Nephron (organoid): ENCODE results near the gene TTLL11.

Source experiments
- H3K27ac Mint-ChIP-seq, 3 experiments: 2 replicates each; pipeline ENCODE4 v1.8.0; 2020; ENCODE audit warnings: mixed read lengths in 3 of 3, mild to moderate bottlenecking in 2 of 3, moderate library complexity in 1 of 3
- H3K27me3 Mint-ChIP-seq: 2 replicates; pipeline ENCODE4 v1.8.0; 2021; ENCODE audit warnings: low read depth, mild to moderate bottlenecking, moderate library complexity, mixed read lengths
- H3K36me3 Mint-ChIP-seq: 2 replicates; pipeline ENCODE4 v1.8.0; 2020; ENCODE audit warnings: low read depth, mixed read lengths
- H3K4me1 Mint-ChIP-seq: 2 replicates; pipeline ENCODE4 v1.8.0; 2020; ENCODE audit warnings: mixed read lengths
- H3K4me3 Mint-ChIP-seq, 3 experiments: 2 replicates each; pipeline ENCODE4 v1.8.0; 2020; ENCODE audit warnings: mild to moderate bottlenecking in 3 of 3, mixed read lengths in 3 of 3, moderate library complexity in 2 of 3
- H3K9me3 Mint-ChIP-seq: 2 replicates; pipeline ENCODE4 v1.8.0; 2020; ENCODE audit warnings: mixed read lengths
- TF ChIP-seq, protein P1 (sequence below), 3 experiments: fragments of 200-600 bp; sonication (generic); IDR thresholded peaks; one replicate each; pipeline ENCODE4 v1.5.0; 2021; ENCODE audit warnings: antibody characterized with exemption in 3 of 3; ENCODE audit not compliant: unreplicated experiment in 3 of 3

TTLL11 gene

DNA sequence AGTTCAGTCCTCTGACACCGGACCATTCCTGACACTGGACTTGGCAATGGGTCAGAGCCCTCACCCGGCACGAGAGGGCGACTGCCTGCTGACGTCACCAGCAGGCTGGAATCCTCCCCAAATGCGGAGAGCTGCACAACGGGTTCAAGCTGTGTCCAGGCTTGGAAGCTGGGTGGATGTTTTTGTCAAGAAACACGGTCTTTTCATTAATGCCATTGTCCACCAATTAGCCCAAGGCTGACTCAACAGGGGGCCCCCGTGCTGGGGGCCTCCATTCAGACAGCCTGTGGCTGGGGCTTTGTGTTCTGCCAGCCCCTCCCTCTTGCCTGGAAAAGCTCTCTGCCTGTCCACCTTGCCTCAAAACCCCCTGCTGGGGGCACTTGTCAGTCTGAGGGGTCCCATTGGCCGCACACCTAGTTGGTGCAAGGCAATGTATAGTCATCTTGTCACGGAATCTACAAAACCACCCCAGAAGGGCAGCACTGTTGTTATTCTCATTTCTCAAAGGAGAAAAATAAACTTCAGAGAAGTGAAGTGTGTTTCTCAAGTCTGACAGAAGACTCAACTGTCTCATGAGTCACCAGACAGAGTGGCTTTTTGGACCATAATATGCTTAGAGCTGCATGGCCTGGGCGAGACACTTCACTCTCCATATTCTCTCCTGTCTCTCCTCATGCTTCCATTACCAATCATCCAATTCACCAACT lies 41.9 kb upstream of the TTLL11 start:
- H3K9me3 Mint-ChIP-seq = no peaks in the 10 kb centered on the region
- TF ChIP-seq, protein P1, sequence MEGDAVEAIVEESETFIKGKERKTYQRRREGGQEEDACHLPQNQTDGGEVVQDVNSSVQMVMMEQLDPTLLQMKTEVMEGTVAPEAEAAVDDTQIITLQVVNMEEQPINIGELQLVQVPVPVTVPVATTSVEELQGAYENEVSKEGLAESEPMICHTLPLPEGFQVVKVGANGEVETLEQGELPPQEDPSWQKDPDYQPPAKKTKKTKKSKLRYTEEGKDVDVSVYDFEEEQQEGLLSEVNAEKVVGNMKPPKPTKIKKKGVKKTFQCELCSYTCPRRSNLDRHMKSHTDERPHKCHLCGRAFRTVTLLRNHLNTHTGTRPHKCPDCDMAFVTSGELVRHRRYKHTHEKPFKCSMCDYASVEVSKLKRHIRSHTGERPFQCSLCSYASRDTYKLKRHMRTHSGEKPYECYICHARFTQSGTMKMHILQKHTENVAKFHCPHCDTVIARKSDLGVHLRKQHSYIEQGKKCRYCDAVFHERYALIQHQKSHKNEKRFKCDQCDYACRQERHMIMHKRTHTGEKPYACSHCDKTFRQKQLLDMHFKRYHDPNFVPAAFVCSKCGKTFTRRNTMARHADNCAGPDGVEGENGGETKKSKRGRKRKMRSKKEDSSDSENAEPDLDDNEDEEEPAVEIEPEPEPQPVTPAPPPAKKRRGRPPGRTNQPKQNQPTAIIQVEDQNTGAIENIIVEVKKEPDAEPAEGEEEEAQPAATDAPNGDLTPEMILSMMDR (IDR thresholded peaks at IDR 0.05; ENCODE audit: unreplicated experiment in 3 of 3) = no peak
- H3K4me1 Mint-ChIP-seq = no peaks in the 10 kb centered on the region

DNA sequence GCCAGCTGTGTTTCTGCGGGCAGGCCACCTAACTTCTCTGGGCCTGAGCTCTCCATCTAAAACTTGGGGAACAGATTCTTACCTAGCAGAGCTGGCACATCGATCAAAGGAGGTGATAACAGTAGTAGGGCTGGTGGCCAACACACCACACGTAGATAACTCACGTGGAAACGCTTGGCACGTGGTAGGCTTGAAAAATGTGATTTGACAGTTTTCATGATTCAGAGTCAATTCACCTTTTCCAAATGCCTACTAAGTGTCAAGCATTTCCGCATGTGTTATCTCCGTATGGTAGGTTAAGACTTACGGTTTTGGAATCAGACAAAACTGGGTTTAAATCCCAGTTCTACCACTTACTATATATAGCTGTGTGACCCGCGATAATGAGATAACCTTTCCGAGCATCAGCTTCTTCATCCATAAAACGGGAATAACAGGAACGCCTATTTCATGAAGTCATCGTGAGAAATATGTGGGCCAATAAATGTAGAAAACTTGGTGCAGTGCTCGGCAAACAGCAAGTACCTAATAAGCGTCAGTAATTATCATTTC lies 41.0 kb upstream of the TTLL11 start:
- no peaks in the 10 kb centered on the region for H3K36me3 Mint-ChIP-seq
- H3K4me1 Mint-ChIP-seq = no peaks in the 10 kb centered on the region
- no peak overlapping the region for H3K27ac Mint-ChIP-seq
- H3K27me3 Mint-ChIP-seq = peaks cover 73% of the 10 kb centered on the region
- H3K9me3 Mint-ChIP-seq = no peaks in the 10 kb centered on the region
- H3K4me3 Mint-ChIP-seq = no peak overlapping the region
- TF ChIP-seq, protein P1 (IDR thresholded peaks at IDR 0.05; ENCODE audit: unreplicated experiment in 3 of 3) = no peak

More for the DNA sequence above, 41.9 kb upstream of the TTLL11 start:
- Mint-ChIP-seq H3K27me3 (peaks cover 63% of the 10 kb centered on the region), H3K4me3 (no peak overlapping the region), H3K27ac (no peak overlapping the region), H3K36me3 (no peaks in the 10 kb centered on the region)

DNA sequence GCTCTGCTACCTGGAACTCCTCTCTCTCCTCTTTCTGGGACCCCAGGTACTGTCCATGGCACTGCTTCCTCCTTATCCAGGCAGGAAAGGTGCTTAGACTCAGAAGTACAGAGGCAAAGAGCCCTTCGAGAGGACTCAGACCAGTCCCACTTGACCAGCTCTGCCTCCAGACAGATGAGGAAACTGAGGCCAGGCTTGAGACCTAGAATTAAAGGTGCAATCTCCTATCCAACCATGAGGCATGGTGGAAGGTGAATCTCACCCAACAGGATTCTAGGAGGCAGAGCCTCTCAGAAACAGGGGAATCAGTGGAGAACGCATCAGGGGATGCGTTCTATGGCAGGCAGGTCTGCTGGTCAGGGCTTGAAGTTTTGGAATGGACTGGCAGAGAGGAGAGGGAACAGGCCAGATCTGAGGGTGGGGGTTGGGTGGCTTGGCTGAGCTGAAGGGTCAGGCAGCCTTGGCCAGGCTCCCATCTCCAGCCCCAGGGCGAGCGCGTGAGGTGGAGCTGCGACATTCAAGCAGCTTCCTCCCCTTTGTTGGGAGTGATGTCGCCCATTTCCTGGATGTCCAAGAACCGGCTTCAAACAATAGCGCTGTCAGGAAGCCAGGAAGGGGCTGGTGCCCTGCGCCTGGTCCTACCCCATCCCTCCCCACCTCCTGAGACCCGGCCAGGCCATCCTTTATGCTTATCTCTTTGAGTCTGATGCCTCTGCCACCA lies 40.3 kb upstream of the TTLL11 start:
- Mint-ChIP-seq H3K4me3 (no peak overlapping the region), H3K9me3 (no peaks in the 10 kb centered on the region), H3K27ac (no peak overlapping the region), H3K4me1 (no peaks in the 10 kb centered on the region), H3K36me3 (no peaks in the 10 kb centered on the region), H3K27me3 (peaks cover 79% of the 10 kb centered on the region)
- TF ChIP-seq, protein P1 (IDR thresholded peaks at IDR 0.05; ENCODE audit: unreplicated experiment in 3 of 3) = no peak

GRCh38 chr9:122132539-122132938 lies 39.4 kb upstream of the TTLL11 start:
- Mint-ChIP-seq H3K36me3 (no peaks in the 10 kb centered on the region), H3K27ac (no peak overlapping the region)
- TF ChIP-seq, protein P1 (IDR thresholded peaks at IDR 0.05; ENCODE audit: unreplicated experiment in 3 of 3) = no peak

GRCh38 chr9:122131401-122132001 lies 38.4 kb upstream of the TTLL11 start:
- Mint-ChIP-seq H3K36me3 (no peaks in the 10 kb centered on the region), H3K4me1 (peaks cover 2% of the 10 kb centered on the region), H3K9me3 (no peaks in the 10 kb centered on the region), H3K27me3 (peaks cover 84% of the 10 kb centered on the region), H3K27ac (no peak overlapping the region), H3K4me3 (no peak overlapping the region)
- TF ChIP-seq, protein P1 (IDR thresholded peaks at IDR 0.05; ENCODE audit: unreplicated experiment in 3 of 3) = no peak

More at GRCh38 chr9:122132539-122132938, 39.4 kb upstream of the TTLL11 start:
- H3K27me3 Mint-ChIP-seq = peaks cover 81% of the 10 kb centered on the region
- H3K9me3 Mint-ChIP-seq = no peaks in the 10 kb centered on the region
- H3K4me1 Mint-ChIP-seq = no peaks in the 10 kb centered on the region
- H3K4me3 Mint-ChIP-seq = no peak overlapping the region
